Immature natural killer cell (primary cell): ENCODE data around the gene CDIPT. TPM values are rescaled to one million over a fixed set of nuclear protein-coding genes. Genes with fewer than 3 reads are reported as not detected.
"Not testable (repeated sequence)": the region's sequence is repeated elsewhere in the genome, so short reads cannot be mapped to it uniquely, and the experiment has no call there.

Experiments
- DNase-seq, 3 donors: peaks; one replicate each; pipeline ENCODE4 v3.0.0; 2022; ENCODE audit warnings: mixed read lengths in 1 of 3
- H3K27ac Mint-ChIP-seq, 6 donors: one replicate each; pipeline ENCODE4 v1.8.0; 2020; ENCODE audit warnings: mixed read lengths in 6 of 6, mild to moderate bottlenecking in 5 of 6, inconsistent platforms in 4 of 6, moderate library complexity in 3 of 6
- H3K27me3 Mint-ChIP-seq, 3 donors: one replicate each; pipeline ENCODE4 v1.8.0; 2020 to 2021; ENCODE audit warnings: low read depth in 3 of 3, mild to moderate bottlenecking in 3 of 3, mixed read lengths in 3 of 3, moderate library complexity in 3 of 3, inconsistent platforms in 1 of 3
- H3K36me3 Mint-ChIP-seq, 3 donors: one replicate each; pipeline ENCODE4 v1.8.0; 2020; ENCODE audit warnings: mixed read lengths in 3 of 3, inconsistent platforms in 2 of 3, mild to moderate bottlenecking in 2 of 3
- H3K4me1 Mint-ChIP-seq, 2 donors: one replicate each; pipeline ENCODE4 v1.8.0; 2020; ENCODE audit warnings: inconsistent platforms in 2 of 2, mild to moderate bottlenecking in 2 of 2, mixed read lengths in 2 of 2, moderate library complexity in 1 of 2
- H3K4me3 Mint-ChIP-seq, 5 donors: one replicate each; pipeline ENCODE4 v1.8.0; 2020; ENCODE audit warnings: mild to moderate bottlenecking in 5 of 5, mixed read lengths in 5 of 5, inconsistent platforms in 3 of 5, moderate library complexity in 3 of 5
- H3K9me3 Mint-ChIP-seq, 6 donors: one replicate each; pipeline ENCODE4 v1.8.0; 2020; ENCODE audit warnings: mild to moderate bottlenecking in 6 of 6, mixed read lengths in 6 of 6, inconsistent platforms in 4 of 6, moderate library complexity in 3 of 6
- polyA plus RNA-seq, 3 donors: library from polyadenylated mRNA; unstranded; fragments of 300-500 nt; fragmentation: Illumina TruSeq; gene quantifications; one replicate each; pipeline ENCODE4 v1.2.3, GENCODE V29; 2021

The CDIPT gene
- polyA plus RNA-seq = 100 to 1,000 TPM in 2 of 3 donors, 10 to 100 TPM in 1; 77.6 to 115 (median 110) TPM

- DNase-seq = peak; percentile 94 to 95 (median 95)
- Mint-ChIP-seq H3K9me3 (no peaks in the 10 kb centered on the region), H3K4me3 (peak within 1 kb of the TSS; percentile 93 to 97 (median 96)), H3K4me1 (peaks cover 24 to 26% of the 10 kb centered on the region in 2 donors), H3K27ac (peak within 1 kb of the TSS; percentile 95 to 99 (median 99)), H3K27me3 (peaks cover 0 to 5% (median 2%) of the 10 kb centered on the region in 3 donors), H3K36me3 (peaks cover 4 to 10% (median 7%) of the 10 kb centered on the region in 3 donors)
These were observed at the start of gene CDIPT for GRCh38 chr16:29862884-29863668. Gene CDIPT, minus strand, starts transcription at chr16:29863226. Its CDS starts 369 bp downstream, at chr16:29862857.

DNA sequence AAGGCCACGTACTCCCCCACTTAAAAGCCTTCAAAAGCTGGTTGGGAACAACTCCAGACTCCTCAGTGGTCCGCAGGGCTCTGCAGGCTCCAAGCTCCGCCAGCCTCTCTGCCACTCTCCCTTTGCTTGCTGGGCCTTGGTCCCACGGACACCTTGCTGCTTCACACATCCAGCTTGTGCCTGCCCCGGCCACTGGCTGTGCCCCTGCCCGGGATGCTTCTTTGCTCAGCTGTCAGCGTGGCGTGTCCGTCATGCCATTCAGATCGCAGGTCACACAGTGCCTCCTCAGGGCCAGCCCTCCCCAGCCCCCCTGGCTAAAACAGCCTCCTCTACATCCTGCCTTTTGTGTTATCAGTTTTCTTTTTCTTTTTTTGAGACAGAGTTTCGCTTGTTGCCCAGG is 49.1 kb upstream of the CDIPT start:
- peaks cover 0 to 1% of the 10 kb centered on the region in 2 donors for H3K4me1 Mint-ChIP-seq
- no peak overlapping the region for H3K27ac Mint-ChIP-seq
- no peak overlapping the region for H3K4me3 Mint-ChIP-seq

GRCh38 chr16:29911676-29912010 is 48.6 kb upstream of the CDIPT start:
- no peaks in the 10 kb centered on the region for H3K27me3 Mint-ChIP-seq
- DNase-seq = no peak
- peaks cover 0 to 1% of the 10 kb centered on the region in 2 donors for H3K4me1 Mint-ChIP-seq
- H3K9me3 Mint-ChIP-seq = no peaks in the 10 kb centered on the region
- peaks cover 0 to 12% (median 3%) of the 10 kb centered on the region in 3 donors for H3K36me3 Mint-ChIP-seq
- no peak overlapping the region for H3K27ac Mint-ChIP-seq
- H3K4me3 Mint-ChIP-seq = no peak overlapping the region

More for the DNA sequence above, 49.1 kb upstream of the CDIPT start:
- Mint-ChIP-seq H3K27me3 (no peaks in the 10 kb centered on the region), H3K9me3 (no peaks in the 10 kb centered on the region), H3K36me3 (peaks cover 0 to 17% (median 3%) of the 10 kb centered on the region in 3 donors)
- no peak for DNase-seq

DNA sequence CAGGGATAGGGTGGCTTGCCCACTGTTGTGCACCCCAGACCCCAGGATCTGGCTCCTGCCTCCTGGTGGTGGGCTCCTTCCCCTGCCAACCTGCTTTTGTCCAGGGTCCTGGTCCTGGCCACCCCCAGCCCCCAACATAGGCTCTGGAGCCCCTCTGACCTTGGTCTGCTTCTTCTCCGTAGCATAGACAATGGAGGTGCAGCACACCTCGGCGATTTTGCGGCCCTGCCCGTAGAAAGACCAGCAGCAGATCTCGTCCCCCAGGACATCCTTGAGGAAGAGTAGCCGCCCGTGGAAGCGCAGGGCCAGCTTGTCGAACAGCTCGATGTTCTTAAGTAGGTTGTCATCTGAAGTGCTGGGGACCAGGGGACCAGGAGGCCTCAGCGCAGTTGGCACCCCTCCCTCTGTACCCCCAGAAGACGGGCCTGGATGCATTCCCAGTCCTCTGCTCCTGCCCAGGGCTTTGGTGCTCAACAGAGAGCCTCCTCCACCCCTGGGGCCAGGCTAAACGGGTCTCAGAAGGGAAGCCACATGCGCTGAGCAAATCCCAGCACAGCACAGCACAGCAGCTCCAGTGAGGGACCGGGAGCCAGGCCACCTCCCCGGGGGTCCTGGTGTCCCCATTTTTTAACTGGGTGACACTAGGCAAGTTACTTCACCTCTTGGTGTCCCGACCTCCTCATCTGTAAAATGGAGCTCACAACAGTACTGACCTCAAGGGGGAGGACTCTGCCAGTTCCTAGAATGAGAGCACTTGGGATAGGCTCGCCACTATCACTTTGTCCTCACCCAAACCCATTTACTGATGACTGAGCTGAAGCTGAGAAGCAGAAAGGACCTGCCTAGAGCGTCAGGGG is 48.0 kb upstream of the CDIPT start:
- Mint-ChIP-seq H3K9me3 (no peaks in the 10 kb centered on the region), H3K4me3 (no peak overlapping the region), H3K36me3 (peaks cover 0 to 16% (median 3%) of the 10 kb centered on the region in 3 donors), H3K27me3 (no peaks in the 10 kb centered on the region), H3K4me1 (peaks cover 0 to 1% of the 10 kb centered on the region in 2 donors), H3K27ac (no peak overlapping the region)
- no peak for DNase-seq

DNA sequence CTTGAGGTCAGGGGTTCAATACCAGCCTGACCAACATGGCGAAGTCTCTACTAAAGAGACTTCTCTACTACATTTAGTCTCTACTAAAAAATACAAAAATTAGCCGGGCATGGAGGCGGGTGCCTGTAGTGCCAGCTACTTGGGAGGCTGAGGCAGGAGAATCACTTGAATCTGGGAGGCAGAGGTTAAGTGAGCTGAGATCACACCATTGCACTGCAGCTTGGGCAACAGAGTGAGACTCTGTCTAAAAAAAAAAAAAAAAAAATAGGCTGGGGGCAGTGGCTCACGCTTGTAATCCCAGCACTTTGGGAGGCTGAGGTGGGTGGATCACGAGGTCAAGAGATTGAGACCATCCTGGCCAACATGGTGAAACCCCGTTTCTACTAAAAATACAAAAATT is 46.8 kb upstream of the CDIPT start:
- H3K4me1 Mint-ChIP-seq, H3K4me3 Mint-ChIP-seq, H3K27me3 Mint-ChIP-seq, H3K9me3 Mint-ChIP-seq, H3K27ac Mint-ChIP-seq, DNase-seq: not testable (repeated sequence)
- H3K36me3 Mint-ChIP-seq = peaks cover 0 to 12% (median 3%) of the 10 kb centered on the region in 3 donors

DNA sequence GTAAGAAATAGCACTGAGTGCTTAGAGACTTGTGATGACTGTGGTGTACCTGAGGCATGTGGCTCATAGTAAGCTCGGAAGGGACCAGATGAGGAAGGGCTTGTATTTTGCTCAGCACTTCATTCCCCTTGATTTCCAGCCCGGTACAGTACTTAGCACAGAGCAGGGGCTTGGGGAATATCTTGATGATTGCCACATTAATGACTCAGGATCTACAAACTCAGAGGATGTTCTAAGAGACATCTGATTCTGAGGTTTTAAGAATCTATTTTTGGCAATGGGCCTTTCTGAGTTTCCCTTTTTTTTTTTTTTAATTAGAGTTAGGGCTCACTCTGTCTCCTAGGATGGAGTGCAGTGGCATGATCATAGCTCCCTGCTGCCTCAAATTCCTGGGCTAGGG is 46.4 kb upstream of the CDIPT start:
- no peak for DNase-seq
- no peaks in the 10 kb centered on the region for H3K27me3 Mint-ChIP-seq
- H3K27ac Mint-ChIP-seq = no peak overlapping the region
- no peak overlapping the region for H3K4me3 Mint-ChIP-seq
- H3K9me3 Mint-ChIP-seq = no peaks in the 10 kb centered on the region
- peaks cover 0 to 1% of the 10 kb centered on the region in 2 donors for H3K4me1 Mint-ChIP-seq
- H3K36me3 Mint-ChIP-seq = peaks cover 0 to 12% (median 3%) of the 10 kb centered on the region in 3 donors

GRCh38 chr16:29908719-29909220 is 45.7 kb upstream of the CDIPT start:
- peaks cover 0 to 12% (median 3%) of the 10 kb centered on the region in 3 donors for H3K36me3 Mint-ChIP-seq
- no peak overlapping the region for H3K27ac Mint-ChIP-seq
- no peaks in the 10 kb centered on the region for H3K9me3 Mint-ChIP-seq
- DNase-seq = no peak
- H3K27me3 Mint-ChIP-seq = no peaks in the 10 kb centered on the region
- H3K4me1 Mint-ChIP-seq = peaks cover 0 to 1% of the 10 kb centered on the region in 2 donors
- no peak overlapping the region for H3K4me3 Mint-ChIP-seq

- Mint-ChIP-seq H3K27ac (no peak overlapping the region), H3K4me3 (no peak overlapping the region), H3K27me3 (no peaks in the 10 kb centered on the region), H3K4me1 (peaks cover 0 to 1% of the 10 kb centered on the region in 2 donors), H3K36me3 (peaks cover 0 to 6% (median 0%) of the 10 kb centered on the region in 3 donors), H3K9me3 (no peaks in the 10 kb centered on the region)
- no peak for DNase-seq
These were observed 44.9 kb upstream of the CDIPT start for GRCh38 chr16:29907973-29908372.

DNA sequence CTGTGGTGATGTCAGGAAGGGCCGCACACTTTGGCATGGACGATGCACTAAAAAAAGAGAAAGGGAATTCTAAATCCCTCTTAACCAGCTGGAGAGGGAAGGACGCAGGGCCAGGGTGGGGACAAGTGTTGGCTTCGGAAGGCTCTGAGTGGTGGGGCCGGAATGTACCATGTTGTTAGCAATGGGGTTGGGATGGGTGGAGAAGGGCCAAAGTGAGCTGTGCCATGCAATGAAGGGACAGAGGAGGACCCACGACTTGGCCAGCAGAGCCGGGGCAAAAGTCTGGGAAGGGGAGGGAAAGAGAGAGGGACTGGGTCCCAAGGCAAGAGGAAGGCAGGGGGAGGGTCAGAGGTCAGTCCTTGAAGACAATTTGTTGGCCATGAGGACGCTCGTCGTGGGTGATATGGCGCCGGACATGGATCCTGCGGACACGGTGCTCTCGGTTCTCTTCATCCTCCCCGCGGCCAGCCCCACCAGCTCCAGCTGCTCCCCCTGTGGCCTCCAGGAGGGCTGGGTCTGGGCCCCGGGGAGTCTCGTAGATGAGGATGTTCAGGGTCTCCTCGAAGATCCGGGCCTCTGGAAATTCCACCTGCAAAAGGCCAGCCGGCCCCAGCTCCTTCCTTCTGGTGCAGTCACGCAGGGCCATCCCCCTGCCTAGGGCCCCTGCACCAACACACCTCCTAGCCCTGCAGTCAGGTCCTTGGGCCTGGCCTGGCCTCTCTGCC is 43.7 kb upstream of the CDIPT start:
- H3K4me1 Mint-ChIP-seq = peaks cover 0 to 3% of the 10 kb centered on the region in 2 donors
- no peak overlapping the region for H3K4me3 Mint-ChIP-seq
- no peak for DNase-seq
- H3K36me3 Mint-ChIP-seq = peaks cover 0 to 3% (median 0%) of the 10 kb centered on the region in 3 donors
- H3K9me3 Mint-ChIP-seq = no peaks in the 10 kb centered on the region
- no peak overlapping the region for H3K27ac Mint-ChIP-seq
- H3K27me3 Mint-ChIP-seq = peaks cover 0 to 2% (median 0%) of the 10 kb centered on the region in 3 donors

DNA sequence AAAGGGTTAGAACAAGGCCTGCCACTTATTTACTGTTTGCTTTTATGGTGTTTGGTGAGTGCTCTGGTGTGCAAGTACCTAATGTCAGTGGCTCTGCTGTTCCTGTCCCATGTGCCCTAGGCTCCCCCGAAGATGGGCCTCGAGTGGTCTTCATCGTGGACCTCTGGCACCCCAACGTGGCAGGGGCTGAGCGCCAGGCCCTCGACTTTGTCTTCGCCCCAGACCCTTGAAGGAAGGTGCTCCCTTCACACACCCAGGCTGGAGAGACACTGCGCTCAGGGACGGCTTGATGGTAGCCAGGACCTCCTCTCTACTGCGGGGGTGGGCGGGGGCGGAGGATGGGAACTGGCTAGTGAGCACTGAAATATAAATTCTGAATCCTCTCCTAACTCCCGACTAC is 42.6 kb upstream of the CDIPT start:
- no peak overlapping the region for H3K27ac Mint-ChIP-seq
- H3K4me3 Mint-ChIP-seq = no peak overlapping the region
- H3K36me3 Mint-ChIP-seq = peaks cover 0 to 3% (median 0%) of the 10 kb centered on the region in 3 donors
- H3K9me3 Mint-ChIP-seq = no peaks in the 10 kb centered on the region
- peaks cover 0 to 2% (median 2%) of the 10 kb centered on the region in 3 donors for H3K27me3 Mint-ChIP-seq
- H3K4me1 Mint-ChIP-seq = peaks cover 0 to 5% of the 10 kb centered on the region in 2 donors
- DNase-seq = no peak

GRCh38 chr16:29904947-29905346 is 41.9 kb upstream of the CDIPT start:
- DNase-seq = no peak
- H3K4me1 Mint-ChIP-seq = peaks cover 0 to 7% of the 10 kb centered on the region in 2 donors
- H3K4me3 Mint-ChIP-seq = no peak overlapping the region
- no peaks in the 10 kb centered on the region for H3K9me3 Mint-ChIP-seq
- H3K36me3 Mint-ChIP-seq = peaks cover 0 to 3% (median 0%) of the 10 kb centered on the region in 3 donors
- H3K27ac Mint-ChIP-seq = no peak overlapping the region
- peaks cover 0 to 5% (median 2%) of the 10 kb centered on the region in 3 donors for H3K27me3 Mint-ChIP-seq

GRCh38 chr16:29903590-29903989 is 40.6 kb upstream of the CDIPT start:
- Mint-ChIP-seq H3K27ac (no peak overlapping the region), H3K4me3 (no peak overlapping the region), H3K36me3 (peaks cover 0 to 3% (median 0%) of the 10 kb centered on the region in 3 donors), H3K27me3 (peaks cover 0 to 10% (median 2%) of the 10 kb centered on the region in 3 donors), H3K4me1 (peaks cover 0 to 10% of the 10 kb centered on the region in 2 donors), H3K9me3 (no peaks in the 10 kb centered on the region)
- no peak for DNase-seq

DNA sequence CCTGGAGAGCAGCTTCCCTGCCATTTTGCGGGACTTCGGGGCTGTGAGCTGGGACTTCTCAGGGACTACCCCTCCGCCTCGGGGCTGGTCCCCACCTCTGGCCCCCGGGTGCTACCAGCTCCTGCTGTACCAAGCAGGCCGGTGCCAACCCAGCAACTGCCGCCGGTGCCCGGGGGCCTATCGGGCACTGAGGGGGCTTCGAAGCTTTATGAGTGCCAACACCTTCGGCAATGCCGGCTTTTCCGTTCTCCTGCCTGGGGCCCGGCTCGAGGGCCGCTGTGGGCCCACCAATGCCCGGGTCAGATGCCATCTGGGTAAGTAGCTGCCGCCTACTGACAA is 38.5 kb upstream of the CDIPT start:
- Mint-ChIP-seq H3K9me3 (no peaks in the 10 kb centered on the region), H3K27me3 (peaks cover 5 to 20% (median 11%) of the 10 kb centered on the region in 3 donors), H3K4me3 (peak overlapping the region in 3 of 5 donors; percentile 22 to 30 (median 29)), H3K27ac (no peak overlapping the region), H3K36me3 (peaks cover 0 to 3% (median 0%) of the 10 kb centered on the region in 3 donors), H3K4me1 (peaks cover 0 to 14% of the 10 kb centered on the region in 2 donors)
- DNase-seq = no peak
